Immature natural killer cell (primary cell): ENCODE results near the gene TMEFF1. TPM values are rescaled to one million over a fixed set of nuclear protein-coding genes. Genes with fewer than 3 reads are reported as not detected.
"Not testable (repeated sequence)": the region's sequence is repeated elsewhere in the genome, so short reads cannot be mapped to it uniquely, and the experiment has no call there.

Experiments
- DNase-seq, 3 donors: peaks; one replicate each; pipeline ENCODE4 v3.0.0; 2022; ENCODE audit warnings: mixed read lengths in 1 of 3
- H3K27ac Mint-ChIP-seq, 6 donors: one replicate each; pipeline ENCODE4 v1.8.0; 2020; ENCODE audit warnings: mixed read lengths in 6 of 6, mild to moderate bottlenecking in 5 of 6, inconsistent platforms in 4 of 6, moderate library complexity in 3 of 6
- H3K27me3 Mint-ChIP-seq, 3 donors: one replicate each; pipeline ENCODE4 v1.8.0; 2020 to 2021; ENCODE audit warnings: low read depth in 3 of 3, mild to moderate bottlenecking in 3 of 3, mixed read lengths in 3 of 3, moderate library complexity in 3 of 3, inconsistent platforms in 1 of 3
- H3K36me3 Mint-ChIP-seq, 3 donors: one replicate each; pipeline ENCODE4 v1.8.0; 2020; ENCODE audit warnings: mixed read lengths in 3 of 3, inconsistent platforms in 2 of 3, mild to moderate bottlenecking in 2 of 3
- H3K4me1 Mint-ChIP-seq, 2 donors: one replicate each; pipeline ENCODE4 v1.8.0; 2020; ENCODE audit warnings: inconsistent platforms in 2 of 2, mild to moderate bottlenecking in 2 of 2, mixed read lengths in 2 of 2, moderate library complexity in 1 of 2
- H3K4me3 Mint-ChIP-seq, 5 donors: one replicate each; pipeline ENCODE4 v1.8.0; 2020; ENCODE audit warnings: mild to moderate bottlenecking in 5 of 5, mixed read lengths in 5 of 5, inconsistent platforms in 3 of 5, moderate library complexity in 3 of 5
- H3K9me3 Mint-ChIP-seq, 6 donors: one replicate each; pipeline ENCODE4 v1.8.0; 2020; ENCODE audit warnings: mild to moderate bottlenecking in 6 of 6, mixed read lengths in 6 of 6, inconsistent platforms in 4 of 6, moderate library complexity in 3 of 6
- polyA plus RNA-seq, 3 donors: library from polyadenylated mRNA; unstranded; fragments of 300-500 nt; fragmentation: Illumina TruSeq; gene quantifications; one replicate each; pipeline ENCODE4 v1.2.3, GENCODE V29; 2021

The TMEFF1 gene
- polyA plus RNA-seq, 3 donors from 2014 or later: not detected

GRCh38 chr9:100527180-100527794 is 54.3 kb downstream of the TMEFF1 start:
- not testable (repeated sequence) for H3K27ac Mint-ChIP-seq, DNase-seq, H3K36me3 Mint-ChIP-seq, H3K9me3 Mint-ChIP-seq, H3K4me3 Mint-ChIP-seq, H3K4me1 Mint-ChIP-seq, H3K27me3 Mint-ChIP-seq

GRCh38 chr9:100534401-100534800 is 61.5 kb downstream of the TMEFF1 start:
- peaks cover 0 to 3% (median 2%) of the 10 kb centered on the region in 3 donors for H3K27me3 Mint-ChIP-seq
- no peak overlapping the region for H3K27ac Mint-ChIP-seq
- no peak overlapping the region for H3K4me3 Mint-ChIP-seq
- peaks cover 0 to 2% (median 0%) of the 10 kb centered on the region in 6 donors for H3K9me3 Mint-ChIP-seq
- no peaks in the 10 kb centered on the region for H3K4me1 Mint-ChIP-seq
- no peaks in the 10 kb centered on the region for H3K36me3 Mint-ChIP-seq
- DNase-seq: no peak

DNA sequence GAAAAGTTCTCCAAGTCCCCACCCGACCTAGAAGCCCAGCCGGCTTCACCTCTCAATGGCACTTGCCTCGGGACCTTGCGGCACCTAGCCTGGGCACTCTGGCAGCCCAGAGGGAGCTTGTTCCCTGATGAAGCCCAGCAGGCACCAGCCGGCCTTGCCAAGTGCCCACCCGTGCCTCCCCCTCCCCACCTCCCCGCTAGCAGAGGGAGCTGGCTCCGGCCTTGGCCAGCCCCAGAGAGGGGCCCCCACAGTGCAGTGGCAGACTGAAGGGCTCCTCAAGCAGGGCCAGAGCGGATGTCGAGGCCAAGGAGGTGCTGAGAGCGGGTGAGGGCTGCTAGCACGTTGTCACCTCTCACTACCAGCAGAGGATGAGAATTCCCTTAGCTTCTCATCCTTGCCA is 67.4 kb downstream of the TMEFF1 start:
- Mint-ChIP-seq H3K4me1 (peaks cover 0 to 2% of the 10 kb centered on the region in 2 donors), H3K36me3 (peaks cover 0 to 12% (median 0%) of the 10 kb centered on the region in 3 donors), H3K9me3 (peaks cover 1 to 7% (median 3%) of the 10 kb centered on the region in 6 donors), H3K4me3 (no peak overlapping the region), H3K27ac (no peak overlapping the region), H3K27me3 (peaks cover 0 to 4% (median 0%) of the 10 kb centered on the region in 3 donors)
- no peak for DNase-seq

DNA sequence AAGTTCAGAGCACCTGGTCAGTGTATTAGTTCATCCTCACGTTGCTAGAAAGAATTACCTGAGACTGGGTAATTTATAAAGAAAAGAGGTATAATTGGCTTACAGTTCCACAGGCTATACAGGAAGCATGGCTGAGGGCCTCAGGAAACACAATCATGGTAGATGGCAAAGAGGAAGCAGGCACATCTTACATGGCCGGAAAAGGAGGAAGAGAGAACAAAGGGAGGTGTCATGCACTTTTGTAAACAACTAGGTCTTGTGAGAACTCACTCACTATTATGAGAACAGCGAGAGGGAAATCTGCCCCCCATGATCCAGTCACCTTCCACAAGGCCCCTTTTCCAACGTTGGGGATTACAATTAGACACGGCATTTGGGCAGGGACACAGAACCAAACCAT is 76.1 kb downstream of the TMEFF1 start:
- Mint-ChIP-seq H3K27me3 (peaks cover 0 to 3% (median 3%) of the 10 kb centered on the region in 3 donors), H3K36me3 (peaks cover 4 to 22% (median 11%) of the 10 kb centered on the region in 3 donors), H3K27ac (no peak overlapping the region), H3K9me3 (peaks cover 0 to 12% (median 2%) of the 10 kb centered on the region in 6 donors), H3K4me1 (peaks cover 0 to 2% of the 10 kb centered on the region in 2 donors), H3K4me3 (no peak overlapping the region)
- no peak for DNase-seq

- Mint-ChIP-seq H3K27me3 (peaks cover 0 to 6% (median 0%) of the 10 kb centered on the region in 3 donors), H3K36me3 (peaks cover 4 to 7% (median 5%) of the 10 kb centered on the region in 3 donors), H3K4me3 (no peak overlapping the region), H3K9me3 (no peaks in the 10 kb centered on the region), H3K4me1 (no peaks in the 10 kb centered on the region), H3K27ac (no peak overlapping the region)
- DNase-seq: no peak
Observed at GRCh38 chr9:100554935-100555401, 82.0 kb downstream of the TMEFF1 start.

DNA sequence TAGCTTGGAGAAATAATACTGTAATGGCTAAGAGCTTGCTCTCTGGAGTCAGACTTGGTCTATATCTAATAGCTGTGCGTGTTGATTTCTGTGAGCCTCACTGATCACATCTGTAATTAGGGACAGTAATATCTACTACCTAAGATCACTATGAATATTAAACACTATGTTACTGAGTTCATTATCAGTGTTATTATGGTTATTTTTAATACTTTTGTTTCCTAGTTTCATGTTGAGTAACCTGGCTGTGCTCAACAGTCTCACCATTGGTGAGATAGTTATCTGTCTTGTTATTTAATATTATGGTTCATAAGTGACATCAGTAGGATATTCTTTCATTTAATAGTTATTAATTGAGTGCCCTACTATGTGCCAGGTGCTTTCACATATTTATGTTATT is 82.5 kb downstream of the TMEFF1 start:
- Mint-ChIP-seq H3K27me3 (peaks cover 0 to 6% (median 0%) of the 10 kb centered on the region in 3 donors), H3K9me3 (no peaks in the 10 kb centered on the region), H3K36me3 (peaks cover 3 to 4% (median 3%) of the 10 kb centered on the region in 3 donors), H3K4me1 (no peaks in the 10 kb centered on the region), H3K4me3 (no peak overlapping the region), H3K27ac (no peak overlapping the region)
- no peak for DNase-seq

DNA sequence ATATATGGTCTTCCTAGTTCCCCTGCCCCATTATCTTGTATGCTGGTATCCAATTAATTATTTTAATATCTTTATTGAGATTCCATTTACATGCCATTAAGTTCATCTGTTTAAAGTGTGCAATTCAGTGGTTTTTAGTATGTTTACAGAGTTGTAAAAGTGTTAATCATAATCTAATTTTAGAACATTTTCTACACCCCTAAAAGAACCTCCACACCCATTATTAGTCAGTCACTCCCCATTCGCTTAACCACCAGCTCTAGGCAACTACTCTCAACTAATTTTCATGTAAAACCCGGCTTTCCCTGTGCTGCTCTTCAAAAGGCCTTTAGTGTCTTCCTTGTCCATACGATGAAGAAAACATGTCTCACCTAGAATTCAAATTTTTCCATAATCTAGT is 84.1 kb downstream of the TMEFF1 start:
- Mint-ChIP-seq H3K36me3 (no peaks in the 10 kb centered on the region), H3K27me3 (peaks cover 0 to 6% (median 0%) of the 10 kb centered on the region in 3 donors)
- DNase-seq: no peak

DNA sequence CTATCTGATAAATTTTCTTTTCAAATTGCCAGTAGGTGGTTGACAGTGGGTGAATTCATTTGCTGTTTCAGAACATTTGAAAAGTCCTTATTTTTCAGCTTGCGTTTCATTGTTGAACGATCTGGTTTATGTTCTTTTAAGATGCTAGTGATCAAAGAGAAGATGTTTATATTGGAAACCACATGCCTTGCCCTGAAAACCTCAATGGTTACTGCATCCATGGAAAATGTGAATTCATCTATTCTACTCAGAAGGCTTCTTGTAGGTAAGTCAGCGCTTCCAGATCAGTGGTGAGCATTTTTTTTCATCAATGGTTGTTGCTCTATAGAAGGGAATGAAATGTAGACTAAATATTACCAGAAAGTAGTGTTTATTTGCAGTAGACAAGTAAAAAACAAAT is 88.3 kb downstream of the TMEFF1 start:
- Mint-ChIP-seq H3K4me3 (no peak overlapping the region), H3K9me3 (no peaks in the 10 kb centered on the region), H3K27me3 (peaks cover 0 to 4% (median 0%) of the 10 kb centered on the region in 3 donors), H3K27ac (no peak overlapping the region), H3K36me3 (no peaks in the 10 kb centered on the region), H3K4me1 (no peaks in the 10 kb centered on the region)
- no peak for DNase-seq

More for the DNA sequence above, 84.1 kb downstream of the TMEFF1 start:
- Mint-ChIP-seq H3K4me3 (no peak overlapping the region), H3K9me3 (no peaks in the 10 kb centered on the region), H3K27ac (no peak overlapping the region), H3K4me1 (no peaks in the 10 kb centered on the region)

- no peak for DNase-seq
- no peak overlapping the region for H3K27ac Mint-ChIP-seq
- peaks cover 0 to 13% (median 0%) of the 10 kb centered on the region in 3 donors for H3K36me3 Mint-ChIP-seq
- peaks cover 0 to 2% (median 2%) of the 10 kb centered on the region in 3 donors for H3K27me3 Mint-ChIP-seq
- no peaks in the 10 kb centered on the region for H3K9me3 Mint-ChIP-seq
- no peak overlapping the region for H3K4me3 Mint-ChIP-seq
- H3K4me1 Mint-ChIP-seq: no peaks in the 10 kb centered on the region
Observed at GRCh38 chr9:100567856-100568255, 94.9 kb downstream of the TMEFF1 start.

GRCh38 chr9:100573655-100574260 is 100.8 kb downstream of the TMEFF1 start:
- Mint-ChIP-seq H3K4me3 (no peak overlapping the region), H3K36me3 (peaks cover 0 to 8% (median 0%) of the 10 kb centered on the region in 3 donors), H3K27ac (no peak overlapping the region), H3K27me3 (peaks cover 0 to 2% (median 2%) of the 10 kb centered on the region in 3 donors), H3K4me1 (no peaks in the 10 kb centered on the region), H3K9me3 (no peaks in the 10 kb centered on the region)
- no peak for DNase-seq

- no peak overlapping the region for H3K4me3 Mint-ChIP-seq
- peaks cover 0 to 2% (median 2%) of the 10 kb centered on the region in 3 donors for H3K27me3 Mint-ChIP-seq
- H3K27ac Mint-ChIP-seq: no peak overlapping the region
Observed at GRCh38 chr9:100575006-100575405, 102.1 kb downstream of the TMEFF1 start.

DNA sequence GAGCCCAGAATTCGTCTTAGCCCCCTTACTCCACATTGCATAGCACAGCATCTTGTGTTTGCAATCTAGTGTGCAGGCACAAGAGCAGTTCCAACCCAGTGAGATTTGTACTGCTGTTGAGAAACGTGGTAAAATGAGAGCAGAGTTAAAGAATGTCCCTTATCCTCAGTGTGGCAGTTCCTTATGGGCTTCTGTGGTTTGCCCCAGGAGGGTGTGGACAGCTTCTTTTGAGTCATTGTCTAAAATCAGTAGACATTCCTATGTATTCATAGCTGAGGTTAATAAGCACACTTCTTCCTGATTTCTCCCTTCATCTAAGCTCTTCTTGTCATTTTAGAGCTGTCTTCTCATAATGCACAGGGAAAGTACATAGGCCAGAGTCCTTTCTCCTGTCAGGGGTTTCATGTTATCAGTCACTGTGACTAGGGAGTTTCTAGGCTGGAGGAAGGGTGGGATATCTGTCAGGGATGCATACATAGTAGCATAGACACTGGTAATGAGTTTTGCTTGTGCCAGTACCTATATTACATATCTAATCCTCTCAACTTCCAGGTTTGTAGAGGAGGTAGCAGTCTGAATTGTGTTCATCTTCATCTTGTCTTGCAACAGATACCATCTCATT is 102.9 kb downstream of the TMEFF1 start:
- no peak for DNase-seq
- H3K27ac Mint-ChIP-seq: no peak overlapping the region
- H3K27me3 Mint-ChIP-seq: no peaks in the 10 kb centered on the region
- no peaks in the 10 kb centered on the region for H3K9me3 Mint-ChIP-seq
- H3K4me1 Mint-ChIP-seq: no peaks in the 10 kb centered on the region
- no peaks in the 10 kb centered on the region for H3K36me3 Mint-ChIP-seq
- no peak overlapping the region for H3K4me3 Mint-ChIP-seq

More at GRCh38 chr9:100575006-100575405, 102.1 kb downstream of the TMEFF1 start:
- Mint-ChIP-seq H3K36me3 (peaks cover 0 to 4% (median 0%) of the 10 kb centered on the region in 3 donors), H3K4me1 (no peaks in the 10 kb centered on the region), H3K9me3 (no peaks in the 10 kb centered on the region)
- no peak for DNase-seq

DNA sequence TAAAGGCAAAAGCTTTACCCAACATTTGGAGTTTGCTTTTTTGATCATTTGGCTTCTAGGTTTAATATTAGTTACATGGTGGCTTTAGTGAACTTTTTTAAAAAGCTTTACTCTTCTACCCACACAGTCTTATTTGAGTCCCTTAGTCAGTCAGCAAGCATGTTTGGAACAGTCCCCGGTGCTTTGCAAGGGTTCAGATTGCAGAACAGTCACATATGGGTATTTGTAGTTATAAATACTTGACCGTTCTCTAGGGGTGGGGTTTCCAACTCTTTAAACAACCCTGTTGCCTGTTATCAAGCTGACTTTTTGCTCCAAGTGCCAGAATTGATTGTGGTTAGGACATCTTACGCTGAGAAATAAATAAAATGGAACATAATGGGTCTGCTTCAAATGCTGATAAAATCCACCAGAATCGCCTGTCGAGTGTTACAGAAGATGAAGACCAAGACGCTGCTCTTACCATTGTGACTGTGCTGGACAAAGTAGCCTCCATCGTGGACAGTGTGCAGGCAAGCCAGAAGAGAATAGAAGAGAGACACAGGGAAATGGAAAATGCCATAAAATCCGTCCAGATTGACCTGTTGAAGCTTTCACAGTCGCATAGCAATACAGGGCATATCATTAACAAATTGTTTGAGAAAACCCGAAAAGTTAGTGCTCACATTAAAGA is 105.0 kb downstream of the TMEFF1 start, which contains the start of gene CAVIN4:
Gene CAVIN4 (plus strand): TSS at position 304 of the 673 bp plus-strand sequence. CDS start 65 bp downstream, at position 369.
- Mint-ChIP-seq H3K4me1 (no peaks in the 10 kb centered on the region), H3K27ac (no peak within 1 kb of the TSS), H3K36me3 (peaks cover 0 to 3% (median 0%) of the 10 kb centered on the region in 3 donors), H3K27me3 (peaks cover 0 to 4% (median 0%) of the 10 kb centered on the region in 3 donors), H3K9me3 (no peaks in the 10 kb centered on the region), H3K4me3 (no peak within 1 kb of the TSS)
- DNase-seq: no peak
